Upper lobe of left lung (tissue), 6 donors: ENCODE results near the gene TFF3. TPM values are rescaled to one million over a fixed set of nuclear protein-coding genes. Genes with fewer than 3 reads are reported as not detected.

Source experiments
- ATAC-seq, 2 donors: fragments of 200-7000 bp; cut with Tn5 transposase; one replicate each; pipeline ENCODE4 v1.9.1; 2022; ENCODE audit warnings: mild to moderate bottlenecking in 2 of 2, moderate library complexity in 2 of 2; ENCODE audit not compliant: low FRiP score in 2 of 2
- DNase-seq, 2 donors: peaks; one replicate each; pipeline ENCODE4 v3.0.0-alpha.2; 2019 to 2020
- H3K27ac ChIP-seq, 4 donors: fragments of 200-600 bp; sonication (generic); one replicate each; pipeline ENCODE4 v1.5.1; 2016 to 2019
- H3K27me3 ChIP-seq, 4 donors: fragments of 200-600 bp; sonication (generic); one replicate each; pipeline ENCODE4 v1.5.1; 2017 to 2019
- H3K36me3 ChIP-seq, 4 donors: fragments of 200-600 bp; sonication (generic); one replicate each; pipeline ENCODE4 v1.5.1; 2016 to 2019
- H3K4me1 ChIP-seq, 4 donors: fragments of 200-600 bp; sonication (generic); one replicate each; pipeline ENCODE4 v1.5.1; 2018 to 2019
- H3K4me3 ChIP-seq, 4 donors: fragments of 200-600 bp; sonication (generic); one replicate each; pipeline ENCODE4 v1.5.1; 2017 to 2019; ENCODE audit warnings: mild to moderate bottlenecking in 2 of 4, moderate library complexity in 1 of 4
- H3K9me3 ChIP-seq, 4 donors: fragments of 200-600 bp; sonication (generic); one replicate each; pipeline ENCODE4 v1.5.1; 2018 to 2019
- EP300 ChIP-seq, 4 donors: sonication (generic); formaldehyde crosslinking; IDR thresholded peaks; one replicate each; pipeline ENCODE4 v1.5.1; 2017; ENCODE audit warnings: antibody characterized with exemption in 4 of 4, control low read depth in 2 of 4
- POLR2A ChIP-seq, 4 donors: fragments of 450-650 bp; IDR thresholded peaks; one replicate each; pipeline ENCODE4 v1.5.1; 2016 to 2017; ENCODE audit warnings: antibody characterized with exemption in 4 of 4, mild to moderate bottlenecking in 2 of 4
- POLR2AphosphoS5 ChIP-seq, 2 donors: sonication (generic); formaldehyde crosslinking; IDR thresholded peaks; one replicate each; pipeline ENCODE4 v1.5.1; 2017; ENCODE audit warnings: antibody characterized with exemption in 2 of 2
- WGBS, 2 donors: methylation state at CpG; one replicate each; pipeline ENCODE4 v1.1.5; 2017 to 2018; 5-methylcytosine and 5-hydroxymethylcytosine counted together
- total RNA-seq, 6 donors: library from RNA; depleted of rRNA in 4 of 6; stranded (reverse); fragments of >200 nt in 4 of 6; gene quantifications; one replicate each; pipeline versions ENCODE4 v1.1.0 to v1.2.1, GENCODE V29; 2016 to 2021
- TF ChIP-seq, protein P1 (sequence below), 6 experiments: fragments of 450-650 bp in 4 of 6; fragments of 200-600 bp in 2 of 6; sonication (generic) in 2 of 6; IDR thresholded peaks; one replicate each; pipeline ENCODE4 v1.5.1; 2016 to 2019; ENCODE audit warnings: antibody characterized with exemption in 6 of 6
- donor health status: DM: no; HTN: no; CAD: no; lungs with moderate emphysema.
- donor health status: DM: no; HTN: yes; CAD: no; lungs with severe emphysema.

Gene TFF3
- total RNA-seq, 6 donors from 2014 or later, result 5.9 to 21.5 (median 18.2) TPM

DNA sequence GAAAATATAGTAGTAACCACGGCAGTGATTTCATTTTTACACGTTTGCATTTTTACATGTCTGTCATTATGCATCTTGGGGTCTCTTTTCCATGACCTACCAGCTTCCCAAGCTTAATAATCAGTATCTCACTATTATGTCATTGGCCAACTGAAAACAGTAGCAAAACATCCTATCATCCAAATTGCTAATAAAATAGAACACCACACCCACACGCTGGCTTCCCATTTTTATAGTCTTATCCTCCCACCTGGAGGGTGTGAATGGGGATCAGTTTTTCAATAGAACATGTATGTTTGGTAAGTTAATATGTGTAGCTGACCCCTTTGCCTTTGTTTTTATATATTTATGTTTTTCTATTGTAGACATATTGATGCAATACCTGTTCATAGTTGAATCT is 11.8 kb downstream of the TFF3 start:
- ATAC-seq, result no peak

DNA sequence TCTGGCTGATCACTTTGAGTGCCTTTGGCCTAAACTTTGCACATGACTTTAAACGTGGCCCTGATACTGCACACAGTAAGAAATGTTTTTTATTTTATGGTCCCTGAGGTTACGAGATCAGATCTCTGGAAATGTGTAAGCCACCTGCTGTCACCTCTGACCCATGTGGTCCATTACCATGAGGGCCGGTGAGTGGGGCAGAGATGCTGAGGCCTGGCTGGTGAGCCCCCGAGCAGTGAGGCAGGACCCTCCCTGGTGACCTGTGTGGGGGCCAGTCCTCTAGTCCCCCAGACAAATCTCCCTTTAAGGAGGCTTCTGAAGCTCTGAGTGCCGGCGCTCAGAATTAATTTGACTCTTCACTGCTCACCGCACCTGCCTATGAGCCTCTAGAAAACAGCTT is 12.4 kb downstream of the TFF3 start:
- H3K27ac ChIP-seq, result peak overlapping the region in 2 of 4 donors; percentile 66 to 76
- TF ChIP-seq POLR2AphosphoS5 (IDR thresholded peaks at IDR 0.05) (no peak), POLR2A (IDR thresholded peaks at IDR 0.05) (no peak), EP300 (IDR thresholded peaks at IDR 0.05) (no peak)
- TF ChIP-seq, protein P1, sequence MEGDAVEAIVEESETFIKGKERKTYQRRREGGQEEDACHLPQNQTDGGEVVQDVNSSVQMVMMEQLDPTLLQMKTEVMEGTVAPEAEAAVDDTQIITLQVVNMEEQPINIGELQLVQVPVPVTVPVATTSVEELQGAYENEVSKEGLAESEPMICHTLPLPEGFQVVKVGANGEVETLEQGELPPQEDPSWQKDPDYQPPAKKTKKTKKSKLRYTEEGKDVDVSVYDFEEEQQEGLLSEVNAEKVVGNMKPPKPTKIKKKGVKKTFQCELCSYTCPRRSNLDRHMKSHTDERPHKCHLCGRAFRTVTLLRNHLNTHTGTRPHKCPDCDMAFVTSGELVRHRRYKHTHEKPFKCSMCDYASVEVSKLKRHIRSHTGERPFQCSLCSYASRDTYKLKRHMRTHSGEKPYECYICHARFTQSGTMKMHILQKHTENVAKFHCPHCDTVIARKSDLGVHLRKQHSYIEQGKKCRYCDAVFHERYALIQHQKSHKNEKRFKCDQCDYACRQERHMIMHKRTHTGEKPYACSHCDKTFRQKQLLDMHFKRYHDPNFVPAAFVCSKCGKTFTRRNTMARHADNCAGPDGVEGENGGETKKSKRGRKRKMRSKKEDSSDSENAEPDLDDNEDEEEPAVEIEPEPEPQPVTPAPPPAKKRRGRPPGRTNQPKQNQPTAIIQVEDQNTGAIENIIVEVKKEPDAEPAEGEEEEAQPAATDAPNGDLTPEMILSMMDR (IDR thresholded peaks at IDR 0.05), result no peak
- 65 to 75% methylated on average over 2 to 7 of the region's 7 CpGs for WGBS, 2 donors

More for the DNA sequence above, 11.8 kb downstream of the TFF3 start:
- TF ChIP-seq POLR2AphosphoS5 (IDR thresholded peaks at IDR 0.05) (no peak), POLR2A (IDR thresholded peaks at IDR 0.05) (no peak), EP300 (IDR thresholded peaks at IDR 0.05) (no peak)
- TF ChIP-seq, protein P1 (IDR thresholded peaks at IDR 0.05), result no peak
- Histone ChIP-seq H3K36me3 (peaks cover 0 to 3% (median 0%) of the 10 kb centered on the region in 4 donors), H3K4me3 (no peak overlapping the region), H3K4me1 (peaks cover 7 to 22% (median 11%) of the 10 kb centered on the region in 4 donors), H3K9me3 (no peaks in the 10 kb centered on the region), H3K27me3 (no peaks in the 10 kb centered on the region), H3K27ac (no peak overlapping the region)
- no peak for DNase-seq
- WGBS, 2 donors, result 68 to 71% methylated on average over 3 of the region's 3 CpGs

DNA sequence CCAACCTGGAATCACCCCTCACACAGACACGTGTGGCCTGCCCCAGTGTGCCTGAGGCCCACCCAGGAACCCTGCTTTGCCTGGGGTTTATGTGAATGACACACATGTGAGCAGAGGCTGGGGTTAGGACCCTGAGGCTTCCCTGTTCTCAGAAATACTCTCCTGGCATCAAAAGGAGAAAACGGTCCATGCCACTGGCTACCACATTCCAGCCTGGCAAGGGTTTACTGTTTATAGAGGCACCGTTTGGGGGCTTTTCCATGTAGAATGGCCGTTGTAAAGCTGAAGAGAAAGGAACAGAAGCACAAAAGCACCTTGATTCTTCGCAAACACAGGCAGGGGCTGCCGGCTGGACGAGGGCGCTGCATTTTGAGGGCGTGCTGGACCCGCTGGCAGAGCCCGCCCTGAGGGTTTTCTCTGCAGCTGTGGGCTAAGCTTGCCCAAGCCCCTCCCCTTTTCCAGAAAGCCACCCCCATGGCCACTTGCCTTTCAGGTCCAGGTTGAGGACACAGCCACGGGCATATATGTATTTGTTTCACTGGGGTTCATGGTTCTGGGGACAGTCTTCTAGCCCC is 13.0 kb downstream of the TFF3 start:
- no peak for DNase-seq
- 64 to 68% methylated on average over 12 of the region's 12 CpGs for WGBS, 2 donors

More for the DNA sequence above, 12.4 kb downstream of the TFF3 start:
- Histone ChIP-seq H3K4me3 (no peak overlapping the region), H3K4me1 (peaks cover 7 to 22% (median 11%) of the 10 kb centered on the region in 4 donors), H3K36me3 (peaks cover 0 to 7% (median 0%) of the 10 kb centered on the region in 4 donors), H3K9me3 (no peaks in the 10 kb centered on the region), H3K27me3 (no peaks in the 10 kb centered on the region)
- DNase-seq, result peak in 1 of 2 donors; percentile 20
- ATAC-seq, result no peak

DNA sequence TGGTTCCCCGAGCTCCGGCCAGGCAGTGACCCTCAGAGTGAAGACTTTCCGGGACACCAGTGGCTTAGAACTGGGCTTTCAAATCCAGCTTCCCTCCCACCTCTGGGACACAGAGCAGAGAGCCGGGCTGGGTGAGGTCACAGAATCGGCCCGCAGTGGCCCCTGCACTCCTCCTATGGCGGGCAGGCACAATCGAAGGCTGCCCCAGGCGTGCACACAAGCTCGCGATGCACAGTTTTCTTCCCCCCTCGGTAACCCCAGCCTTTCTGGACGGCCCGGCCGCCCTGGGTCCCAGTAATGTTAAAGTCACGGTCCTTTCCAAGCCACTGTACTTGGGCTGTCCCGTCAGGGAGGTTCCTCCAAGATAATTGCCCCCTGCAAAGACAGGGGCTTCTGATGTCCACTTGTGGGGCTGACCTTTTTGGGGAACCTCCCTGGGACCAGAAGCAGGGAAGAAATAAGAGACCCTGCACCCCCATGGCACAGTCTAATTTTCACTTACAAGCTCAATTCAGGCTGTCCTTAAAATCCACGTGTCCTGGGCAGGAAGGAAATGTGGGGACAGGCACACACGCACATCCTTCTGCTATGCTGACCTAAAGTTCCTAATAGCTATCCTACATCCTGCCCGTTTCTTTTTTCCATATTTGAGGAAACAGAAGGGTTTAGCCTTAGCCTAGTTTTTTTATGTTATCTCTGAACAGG is 13.7 kb downstream of the TFF3 start:
- TF ChIP-seq EP300 (IDR thresholded peaks at IDR 0.05) (peak in 3 of 4 donors; percentile 52 to 94 (median 94)), POLR2AphosphoS5 (IDR thresholded peaks at IDR 0.05) (peak; percentile 64 to 85), POLR2A (IDR thresholded peaks at IDR 0.05) (no peak)
- ATAC-seq, result peak in 1 of 2 donors; percentile 41
- Histone ChIP-seq H3K36me3 (peaks cover 0 to 17% (median 0%) of the 10 kb centered on the region in 4 donors), H3K27me3 (no peaks in the 10 kb centered on the region), H3K27ac (peak overlapping the region; percentile 40 to 76 (median 64)), H3K4me1 (peaks cover 7 to 22% (median 11%) of the 10 kb centered on the region in 4 donors), H3K9me3 (no peaks in the 10 kb centered on the region), H3K4me3 (no peak overlapping the region)
- DNase-seq, result no peak
- 63 to 78% methylated on average over 10 to 18 of the region's 20 CpGs for WGBS, 2 donors

More for the DNA sequence above, 13.0 kb downstream of the TFF3 start:
- Histone ChIP-seq H3K27ac (peak overlapping the region; percentile 40 to 76 (median 60)), H3K4me3 (no peak overlapping the region), H3K4me1 (peaks cover 7 to 22% (median 11%) of the 10 kb centered on the region in 4 donors), H3K9me3 (no peaks in the 10 kb centered on the region), H3K36me3 (peaks cover 0 to 11% (median 0%) of the 10 kb centered on the region in 4 donors), H3K27me3 (no peaks in the 10 kb centered on the region)
- peak in 1 of 2 donors; percentile 41 for ATAC-seq
- TF ChIP-seq, protein P1 (IDR thresholded peaks at IDR 0.05), result no peak
- TF ChIP-seq POLR2AphosphoS5 (IDR thresholded peaks at IDR 0.05) (peak in 1 of 2 donors; percentile 10), POLR2A (IDR thresholded peaks at IDR 0.05) (no peak), EP300 (IDR thresholded peaks at IDR 0.05) (no peak)

DNA sequence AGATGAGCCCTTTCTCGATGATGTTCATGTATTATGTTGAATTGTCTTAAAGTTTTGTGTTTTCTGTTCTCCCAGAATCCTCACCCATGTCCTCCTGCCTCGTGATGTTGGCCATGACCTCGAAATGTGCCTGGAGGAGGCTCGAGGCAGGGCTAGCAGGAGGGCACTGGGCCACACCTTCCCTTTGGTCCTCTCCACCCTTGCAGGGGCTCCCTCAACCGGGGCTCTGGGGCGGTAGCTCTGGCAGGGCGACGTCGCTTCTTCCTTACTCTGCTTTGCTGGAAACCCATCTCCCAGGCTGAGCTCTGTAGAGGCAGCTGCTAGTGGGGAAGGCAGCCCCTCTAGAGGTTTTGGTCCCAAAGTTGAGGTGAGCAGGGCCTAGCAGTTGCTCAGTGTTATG is 14.3 kb downstream of the TFF3 start:
- Histone ChIP-seq H3K4me3 (no peak overlapping the region), H3K4me1 (peaks cover 7 to 22% (median 11%) of the 10 kb centered on the region in 4 donors), H3K36me3 (peaks cover 0 to 23% (median 4%) of the 10 kb centered on the region in 4 donors), H3K27me3 (no peaks in the 10 kb centered on the region), H3K27ac (peak overlapping the region; percentile 5 to 76 (median 60)), H3K9me3 (no peaks in the 10 kb centered on the region)
- no peak for DNase-seq
- 87 to 92% methylated on average over 9 of the region's 9 CpGs for WGBS, 2 donors
- no peak for ATAC-seq
- TF ChIP-seq, protein P1 (IDR thresholded peaks at IDR 0.05), result no peak
